ENCODE results near the gene MROH2A.

DNA sequence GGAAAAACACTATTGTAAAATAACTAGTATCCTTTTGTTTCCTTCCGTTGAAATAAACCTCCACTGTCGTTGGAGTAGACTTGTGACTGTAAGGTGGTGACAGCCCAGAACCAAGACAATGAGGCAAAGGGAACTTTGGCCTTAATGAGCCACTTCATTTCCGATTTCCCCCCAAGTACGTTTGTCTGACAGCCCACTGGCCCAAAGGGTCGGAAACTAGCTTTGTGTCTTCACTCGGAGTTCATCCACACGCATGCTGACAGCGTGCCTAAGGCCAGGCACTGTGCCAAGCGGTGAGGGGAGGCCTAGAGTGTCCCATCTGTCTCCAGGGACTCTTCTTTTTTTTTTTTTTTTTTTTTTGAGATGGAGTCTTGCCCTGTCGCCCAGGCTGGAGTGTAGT is 55.2 kb downstream of the MROH2A start:
- no peak for TF ChIP-seq EZH2 (IDR thresholded peaks at IDR 0.05; ENCODE audit: insufficient read depth, poor library complexity, severe bottlenecking)
- TF ChIP-seq EZH2phosphoT487 (IDR thresholded peaks at IDR 0.05; ENCODE audit: insufficient read depth, low read depth), result no peak
